ENCODE measurements around the gene NPIPB9. TPM values are rescaled to one million over a fixed set of nuclear protein-coding genes. Genes with fewer than 3 reads are reported as not detected.
"Not testable (repeated sequence)": the region's sequence is repeated elsewhere in the genome, so short reads cannot be mapped to it uniquely, and the experiment has no call there.

The NPIPB9 gene
- polyA plus RNA-seq, 2 of the 4 experiments (the other 2 are of a cell fraction) = 1.7 to 4.6 TPM

DNA sequence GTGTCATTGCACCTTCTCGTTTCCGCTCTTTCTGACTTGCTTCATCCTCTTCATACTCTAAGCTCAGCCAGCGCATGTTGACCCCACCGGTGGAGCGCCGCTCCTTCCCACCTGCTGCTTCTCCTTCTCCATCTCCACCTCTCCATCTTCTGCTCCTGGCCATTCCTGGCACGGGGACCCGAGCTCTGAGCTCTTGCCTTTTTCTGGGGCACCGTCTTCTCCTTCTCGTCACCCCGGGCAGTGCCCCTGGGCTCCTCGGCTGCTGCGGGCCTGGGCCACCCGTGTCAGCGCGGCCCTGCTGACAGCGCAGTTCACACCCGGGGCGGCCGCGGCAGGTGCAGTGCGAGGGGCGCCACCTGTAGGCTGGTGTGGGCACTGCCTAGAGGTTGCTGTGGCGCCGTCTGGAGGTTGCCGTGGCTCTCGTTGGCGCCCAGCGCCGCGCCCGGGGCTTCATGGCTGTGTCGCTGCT, 1.6 kb upstream of the NPIPB9 start:
- H3K4me3 ChIP-seq; DNase-seq (ENCODE audit: low read depth in 1 of 2, low spot score in 1 of 2); FAIRE-seq; CTCF ChIA-PET; H3K9me3 ChIP-seq; H3K27ac ChIP-seq; POLR2A ChIA-PET; H3K4me1 ChIP-seq: not testable (repeated sequence)
- H3K4me2 ChIP-seq = peak overlapping the region; percentile 43; the same call in 1 of the 3 replicates
- 23% methylated on average over 21 of the region's 33 CpGs for WGBS (ENCODE audit: missing lambda C conversion rate)
- ATAC-seq = peak; percentile 96 to 98
- TF ChIP-seq, protein P1, sequence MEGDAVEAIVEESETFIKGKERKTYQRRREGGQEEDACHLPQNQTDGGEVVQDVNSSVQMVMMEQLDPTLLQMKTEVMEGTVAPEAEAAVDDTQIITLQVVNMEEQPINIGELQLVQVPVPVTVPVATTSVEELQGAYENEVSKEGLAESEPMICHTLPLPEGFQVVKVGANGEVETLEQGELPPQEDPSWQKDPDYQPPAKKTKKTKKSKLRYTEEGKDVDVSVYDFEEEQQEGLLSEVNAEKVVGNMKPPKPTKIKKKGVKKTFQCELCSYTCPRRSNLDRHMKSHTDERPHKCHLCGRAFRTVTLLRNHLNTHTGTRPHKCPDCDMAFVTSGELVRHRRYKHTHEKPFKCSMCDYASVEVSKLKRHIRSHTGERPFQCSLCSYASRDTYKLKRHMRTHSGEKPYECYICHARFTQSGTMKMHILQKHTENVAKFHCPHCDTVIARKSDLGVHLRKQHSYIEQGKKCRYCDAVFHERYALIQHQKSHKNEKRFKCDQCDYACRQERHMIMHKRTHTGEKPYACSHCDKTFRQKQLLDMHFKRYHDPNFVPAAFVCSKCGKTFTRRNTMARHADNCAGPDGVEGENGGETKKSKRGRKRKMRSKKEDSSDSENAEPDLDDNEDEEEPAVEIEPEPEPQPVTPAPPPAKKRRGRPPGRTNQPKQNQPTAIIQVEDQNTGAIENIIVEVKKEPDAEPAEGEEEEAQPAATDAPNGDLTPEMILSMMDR (IDR thresholded peaks at IDR 0.05) = peak; percentile 8; the same call in 1 of the 3 replicates

DNA sequence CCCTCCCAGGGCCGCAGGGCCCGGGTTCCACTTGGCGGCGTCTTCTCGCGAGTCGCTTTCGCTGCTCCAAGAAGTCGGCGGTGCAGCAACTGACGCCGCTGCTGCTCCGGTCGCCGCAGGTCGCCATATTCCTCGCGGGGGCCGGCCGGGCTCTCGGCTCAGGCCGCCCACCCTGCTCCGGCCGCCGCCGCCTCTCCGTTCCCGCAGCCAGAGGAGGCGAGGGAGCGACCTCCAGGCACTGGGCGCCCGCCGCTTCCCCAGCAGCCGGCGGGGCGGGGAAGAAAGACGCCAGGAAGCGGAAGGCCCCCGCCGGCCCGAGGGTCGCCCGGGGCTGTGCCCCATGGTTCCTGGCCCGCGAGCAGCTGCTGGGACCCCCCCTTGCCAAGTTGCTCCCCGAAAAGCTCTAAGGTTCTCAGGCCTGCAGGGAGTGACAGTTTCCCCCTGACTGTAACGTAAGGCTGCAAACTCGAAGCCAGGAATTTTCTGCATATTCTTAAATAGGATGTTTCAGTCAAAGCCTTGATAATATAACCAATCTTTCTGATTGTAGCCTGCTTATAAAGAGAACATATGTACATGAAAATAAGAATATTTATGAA, 1.0 kb upstream of the NPIPB9 start:
- WGBS (ENCODE audit: missing lambda C conversion rate) = no CpG with 5 or more reads among the region's 48 CpGs
- H3K4me1 ChIP-seq; CTCF ChIA-PET; H3K4me3 ChIP-seq; POLR2A ChIA-PET; H3K27ac ChIP-seq; H3K9me3 ChIP-seq; FAIRE-seq; DNase-seq (ENCODE audit: low read depth in 1 of 2, low spot score in 1 of 2); H3K4me2 ChIP-seq: not testable (repeated sequence)
- peak; percentile 83 to 88; a peak in 5 of 6 replicates for ATAC-seq

DNA sequence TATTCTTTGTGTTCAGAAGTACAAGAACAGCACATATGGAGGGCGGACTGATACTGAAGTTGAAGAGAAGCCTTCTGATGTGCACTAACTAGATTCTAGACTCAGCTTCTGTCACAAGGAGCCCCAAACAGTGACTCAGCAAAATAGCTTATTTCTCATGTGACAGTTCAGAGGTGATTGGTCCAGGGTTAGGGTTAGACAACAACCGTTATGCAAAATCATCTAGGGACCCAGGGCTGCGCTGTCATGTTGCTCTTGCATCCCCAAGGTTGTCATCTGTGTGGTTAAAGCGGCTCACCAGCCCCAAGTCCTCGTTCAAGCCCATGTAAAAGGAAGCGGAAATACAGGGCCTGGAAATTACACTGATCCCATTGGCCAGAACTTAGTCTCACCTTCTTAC, 30.1 kb downstream of the NPIPB9 start:
- no CpG with 5 or more reads among the region's 6 CpGs for WGBS (ENCODE audit: missing lambda C conversion rate)
- H3K9me3 ChIP-seq; H3K4me3 ChIP-seq; DNase-seq (ENCODE audit: low read depth in 1 of 2, low spot score in 1 of 2); H3K4me1 ChIP-seq; FAIRE-seq; POLR2A ChIA-PET; H3K27ac ChIP-seq; H3K4me2 ChIP-seq; CTCF ChIA-PET: not testable (repeated sequence)
- ATAC-seq = peak; percentile 27 to 59

DNA sequence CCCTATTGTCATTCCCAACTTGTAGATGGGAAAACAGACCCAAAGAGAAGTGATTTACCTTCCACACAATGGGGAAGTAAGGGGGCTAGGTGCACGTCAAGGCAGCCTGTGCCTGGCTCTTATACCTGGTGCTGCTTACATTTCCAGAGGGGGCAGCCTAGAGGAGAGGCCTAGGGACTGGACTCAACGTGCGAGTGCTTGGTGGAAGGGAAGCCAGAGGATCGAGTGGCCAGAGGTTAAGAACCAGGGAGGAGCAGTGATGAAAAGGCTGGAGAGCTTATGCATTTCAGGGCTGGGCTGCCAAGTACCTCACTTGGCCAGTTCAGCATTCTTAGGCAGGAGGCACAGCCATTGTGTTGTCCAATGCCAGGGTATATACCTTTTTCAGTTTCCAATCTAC, 30.8 kb downstream of the NPIPB9 start:
- H3K4me1 ChIP-seq; DNase-seq (ENCODE audit: low read depth in 1 of 2, low spot score in 1 of 2); H3K9me3 ChIP-seq; H3K4me2 ChIP-seq; FAIRE-seq; H3K4me3 ChIP-seq; CTCF ChIA-PET; H3K27ac ChIP-seq; POLR2A ChIA-PET: not testable (repeated sequence)
- no CpG with 5 or more reads among the region's 4 CpGs for WGBS (ENCODE audit: missing lambda C conversion rate)
- ATAC-seq = peak; percentile 60 to 64; a peak in 4 of 6 replicates

DNA sequence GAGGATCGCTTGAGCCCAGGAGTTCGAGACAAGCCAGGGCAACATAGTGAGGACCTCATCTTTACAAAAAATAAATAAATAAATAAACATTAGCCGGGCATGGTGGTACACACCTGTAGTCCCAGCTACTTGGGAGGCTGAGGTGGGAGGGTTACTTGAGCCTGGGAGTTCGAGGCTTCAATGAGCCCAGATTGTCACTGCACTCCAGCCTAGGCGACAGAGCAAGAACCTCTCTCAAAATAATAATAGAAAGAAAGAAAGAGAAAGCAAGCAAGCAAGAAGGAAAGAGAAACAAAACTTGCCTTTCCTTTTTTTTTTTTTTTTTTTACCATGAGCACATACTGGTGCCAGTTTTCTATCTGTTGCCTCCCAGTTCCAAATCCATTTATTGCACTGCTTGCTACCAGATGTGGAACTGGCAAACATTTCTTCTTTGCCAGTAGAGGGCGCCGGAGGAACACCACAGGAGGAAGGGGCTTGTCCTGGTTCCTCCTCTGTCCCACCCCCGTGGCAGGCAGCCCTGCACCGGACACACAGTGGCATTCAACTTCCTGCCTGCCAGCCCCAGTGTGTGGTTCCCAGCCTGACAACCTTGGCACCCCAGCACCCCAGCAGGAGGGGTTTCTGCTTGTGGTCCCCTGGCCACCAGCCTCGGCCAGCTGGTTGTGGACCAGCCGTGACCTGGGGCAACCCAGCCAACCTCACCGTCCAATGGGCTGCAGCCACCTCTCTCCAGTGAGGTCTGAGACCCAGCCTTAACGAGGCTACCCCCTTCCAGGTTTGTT, 50.8 kb downstream of the NPIPB9 start:
- WGBS (ENCODE audit: missing lambda C conversion rate) = 77% methylated on average over 5 of the region's 13 CpGs
- H3K4me3 ChIP-seq = peak overlapping the region; percentile 18; the same call in 1 of the 3 replicates
- POLR2A ChIA-PET, CTCF ChIA-PET, H3K4me2 ChIP-seq, H3K9me3 ChIP-seq, H3K27ac ChIP-seq, FAIRE-seq, H3K4me1 ChIP-seq: not testable (repeated sequence)
- DNase-seq (ENCODE audit: low read depth in 1 of 2, low spot score in 1 of 2) (peak in 1 of 2 experiments; percentile 83), ATAC-seq (peak; percentile 93 to 95)
- TF ChIP-seq RAD21 (conservative IDR thresholded peaks at IDR 0.05 in 1 of 2, IDR thresholded peaks at IDR 0.05 in 1 of 2) = peak; percentile 43 to 69
- TF ChIP-seq, protein P1 (IDR thresholded peaks at IDR 0.05) = peak; percentile 35

DNA sequence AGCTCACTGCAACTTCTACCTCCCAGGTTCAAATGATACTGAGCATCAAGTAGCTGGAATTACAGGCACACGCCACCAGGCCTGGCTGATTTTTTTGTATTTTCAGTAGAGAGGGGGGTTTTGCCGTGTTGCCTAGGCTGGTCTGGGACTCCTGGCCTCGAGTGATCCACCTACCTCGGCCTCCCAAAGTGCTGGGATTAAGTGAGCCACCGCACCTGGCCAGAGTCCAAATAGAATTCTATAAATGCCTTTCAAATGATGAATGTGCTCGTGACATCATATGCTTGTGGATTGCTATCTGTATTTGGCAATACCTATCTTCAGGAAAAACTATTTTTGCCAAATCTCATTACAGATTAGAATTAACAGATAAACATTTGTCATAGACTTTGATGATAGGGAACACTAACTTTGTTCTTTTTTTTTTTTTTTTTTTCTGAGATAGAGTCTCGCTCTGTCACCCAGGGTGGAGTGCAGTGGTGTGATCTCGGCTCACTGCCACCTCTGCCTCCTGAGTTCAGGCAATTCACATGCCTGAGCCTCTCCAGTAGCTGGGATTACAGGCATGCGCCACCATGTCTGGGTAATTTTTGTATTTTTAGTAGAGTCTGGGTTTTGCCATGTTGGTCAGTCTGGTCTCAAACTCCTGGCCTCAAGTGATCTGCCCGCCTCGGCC, 56.0 kb downstream of the NPIPB9 start:
- H3K4me3 ChIP-seq; H3K4me1 ChIP-seq; CTCF ChIA-PET; H3K4me2 ChIP-seq; POLR2A ChIA-PET; FAIRE-seq; H3K27ac ChIP-seq; DNase-seq (ENCODE audit: low read depth in 1 of 2, low spot score in 1 of 2); H3K9me3 ChIP-seq: not testable (repeated sequence)
- ATAC-seq = peak; percentile 74 to 87
- no CpG with 5 or more reads among the region's 11 CpGs for WGBS (ENCODE audit: missing lambda C conversion rate)

Data from A549 (cell line).